Right ventricle myocardium superior (tissue), 1 donor: ENCODE measurements around the gene FNDC8. TPM values are rescaled to one million over a fixed set of nuclear protein-coding genes. Genes with fewer than 3 reads are reported as not detected.

Experiments
- total RNA-seq: library from RNA; stranded (reverse); fragmentation: NEBNext Ultra II Directional; extraction: Animal tissue kit (Norgen Biotek cat#: 25700); gene quantifications from one replicate; pipeline ENCODE4 v1.2.1, GENCODE V29; 2021
- donor health status: DM: no; HTN: yes; CAD: no; lungs with severe emphysema.

Gene FNDC8
- total RNA-seq, 1 donor from 2014 or later: not detected

Other genes starting within 250 kb of the FNDC8 start
- 1.8 TPM for gene CCT6B, start 160.2 kb upstream of the FNDC8 start, total RNA-seq
- 8.9 TPM for gene ZNF830, start 160.1 kb upstream of the FNDC8 start, total RNA-seq
- gene LIG3, start 141.1 kb upstream of the FNDC8 start, total RNA-seq: 15.2 TPM
- 10.5 TPM for gene RFFL, start 57.9 kb upstream of the FNDC8 start, total RNA-seq
- 4.4 TPM for gene RAD51D, start 1.8 kb upstream of the FNDC8 start, total RNA-seq
- gene NLE1, start 20.7 kb downstream of the FNDC8 start, total RNA-seq: 3.5 TPM
- 223 TPM for gene UNC45B, start 26.2 kb downstream of the FNDC8 start, total RNA-seq
- gene SLC35G3, start 72.8 kb downstream of the FNDC8 start, total RNA-seq: not detected
- 11.4 TPM for gene SLFN5, start 121.5 kb downstream of the FNDC8 start, total RNA-seq